H1 (cell line): Measurements from ENCODE around the gene TMEM89. TPM values are rescaled to one million over a fixed set of nuclear protein-coding genes. Genes with fewer than 3 reads are reported as not detected.
A peak's percentile ranks its signal among the peaks of the same experiment; 100 is the strongest.

Experiments
- BACH1 ChIP-seq: IDR thresholded peaks from 2 replicates; pipeline ENCODE4 v1.6.1; 2012; ENCODE audit warnings: low read length, improper control_type of control experiment
- BCL11A ChIP-seq, 2 experiments: IDR thresholded peaks; one replicate each; pipeline ENCODE4 v1.6.1; 2011; ENCODE audit warnings: low read depth in 2 of 2, low read length in 2 of 2, mild to moderate bottlenecking in 2 of 2
- BRCA1 ChIP-seq: IDR thresholded peaks from 2 replicates; pipeline ENCODE4 v1.6.1; 2012; ENCODE audit warnings: low read depth, low read length, improper control_type of control experiment
- CBX5 ChIP-seq: fragments of 300-800, 300-1000 bp; sonication (generic); IDR thresholded peaks from 2 replicates; pipeline ENCODE4 v1.7.1; 2016; ENCODE audit warnings: antibody characterized with exemption, low read length, low read depth
- CEBPB ChIP-seq: IDR thresholded peaks from 2 replicates; pipeline ENCODE4 v1.6.1; 2012; ENCODE audit warnings: low read depth, low read length
- CREB1 ChIP-seq: IDR thresholded peaks from 2 replicates; pipeline ENCODE4 v1.6.1; 2012; ENCODE audit warnings: inconsistent platforms
- EGR1 ChIP-seq: IDR thresholded peaks from 2 replicates; pipeline ENCODE4 v1.6.1; 2011; ENCODE audit warnings: low read depth, low read length, borderline replicate concordance
- EP300 ChIP-seq, 2 experiments: IDR thresholded peaks; 1 replicate in 1 of 2; 2 replicates in 1 of 2; pipeline ENCODE4 v1.6.1; 2011 to 2012; ENCODE audit warnings: low read depth in 2 of 2, low read length in 2 of 2, mild to moderate bottlenecking in 2 of 2, borderline replicate concordance in 1 of 2, inconsistent platforms in 1 of 2, moderate library complexity in 1 of 2
- EZH2 ChIP-seq: fragments of 200-600 bp; sonication (generic); IDR thresholded peaks from 2 replicates; pipeline ENCODE4 v1.7.1; 2012; ENCODE audit warnings: low read depth, mild to moderate bottlenecking, moderate library complexity, low read length, inconsistent platforms; ENCODE audit not compliant: severe bottlenecking
- GABPA ChIP-seq: IDR thresholded peaks from 2 replicates; pipeline ENCODE4 v1.6.1; 2011; ENCODE audit warnings: mild to moderate bottlenecking, low read length, moderate library complexity, borderline replicate concordance; ENCODE audit not compliant: insufficient read depth
- HDAC2 ChIP-seq, 2 experiments: fragments of 300-600 bp in 1 of 2; sonication (generic) in 1 of 2; IDR thresholded peaks; 2 replicates each; pipeline ENCODE4 v1.6.1; 2011 to 2012; ENCODE audit warnings: low read depth in 2 of 2, low read length in 2 of 2, mild to moderate bottlenecking in 2 of 2, moderate library complexity in 2 of 2, borderline replicate concordance in 1 of 2, inconsistent platforms in 1 of 2
- MAFK ChIP-seq: IDR thresholded peaks from 2 replicates; pipeline ENCODE4 v1.6.1; 2012; ENCODE audit warnings: low read depth, mild to moderate bottlenecking, improper control_type of control experiment, low read length
- NRF1 ChIP-seq: IDR thresholded peaks from 2 replicates; pipeline ENCODE4 v1.6.1; 2011; ENCODE audit warnings: mild to moderate bottlenecking, low read depth, low read length, improper control_type of control experiment
- POLR2A ChIP-seq, 2 experiments: IDR thresholded peaks; 1 replicate in 1 of 2; 2 replicates in 1 of 2; pipeline ENCODE4 v1.6.1; 2011; ENCODE audit warnings: low read depth in 2 of 2, low read length in 2 of 2, mild to moderate bottlenecking in 2 of 2; ENCODE audit errors: control extremely low read depth in 1 of 2
- POU5F1 ChIP-seq: IDR thresholded peaks from 2 replicates; pipeline ENCODE4 v1.6.1; 2011; ENCODE audit warnings: low read depth, mild to moderate bottlenecking, low read length, moderate library complexity
- RAD21 ChIP-seq, 2 experiments: IDR thresholded peaks in 1 of 2; conservative IDR thresholded peaks in 1 of 2; 2 replicates each; pipeline ENCODE4 v1.6.1; 2011; ENCODE audit warnings: low read depth in 2 of 2, low read length in 2 of 2, improper control_type of control experiment in 1 of 2, inconsistent platforms in 1 of 2, mild to moderate bottlenecking in 1 of 2, moderate library complexity in 1 of 2
- RFX5 ChIP-seq: IDR thresholded peaks from 2 replicates; pipeline ENCODE4 v1.6.1; 2011; ENCODE audit warnings: low read depth, low read length, improper control_type of control experiment, borderline replicate concordance
- SP2 ChIP-seq: IDR thresholded peaks from 2 replicates; pipeline ENCODE4 v1.6.1; 2012; ENCODE audit warnings: mild to moderate bottlenecking, low read length, inconsistent platforms
- SUZ12 ChIP-seq: fragments of 200-600 bp; sonication (generic); IDR thresholded peaks from 2 replicates; pipeline ENCODE4 v1.6.1; 2012; ENCODE audit warnings: mild to moderate bottlenecking, inconsistent platforms, low read length, moderate library complexity, mixed read lengths
- TAF1 ChIP-seq: IDR thresholded peaks from 2 replicates; pipeline ENCODE4 v1.6.1; 2011; ENCODE audit warnings: mild to moderate bottlenecking, low read depth, low read length
- TCF12 ChIP-seq: IDR thresholded peaks from 2 replicates; pipeline ENCODE4 v1.6.1; 2011; ENCODE audit warnings: low read depth, mild to moderate bottlenecking, low read length
- YY1 ChIP-seq: IDR thresholded peaks from 2 replicates; pipeline ENCODE4 v1.6.1; 2011; ENCODE audit warnings: low read depth, mild to moderate bottlenecking, low read length
- polyA plus RNA-seq, 7 experiments: library from polyadenylated mRNA; depleted of rRNA in 3 of 7; stranded (reverse) in 5 of 7; unstranded in 2 of 7; fragments of >200 nt in 5 of 7; fragments of 200-250 nt in 2 of 7; gene quantifications; 1 replicate in 5 of 7; 2 replicates in 1 of 7; 4 replicates in 1 of 7; pipeline versions ENCODE4 v1.2.1 to v1.2.3, GENCODE V29; 2011 to 2013; ENCODE audit warnings: missing spikeins in 2 of 7, mixed read lengths in 2 of 7
- total RNA-seq: library from RNA; stranded (reverse); fragmentation: NEBNext Ultra II Directional; extraction: Animal tissue kit (Norgen Biotek cat#: 25700); gene quantifications from 2 replicates; pipeline ENCODE4 v1.2.1, GENCODE V29; 2021
- TF ChIP-seq, protein P1 (sequence below): IDR thresholded peaks from 2 replicates; pipeline ENCODE4 v1.6.1; 2011; ENCODE audit warnings: low read depth, mild to moderate bottlenecking, low read length; ENCODE audit not compliant: insufficient read depth

The TMEM89 gene
- total and polyA plus RNA-seq, 2 of the 8 experiments (the other 6 are each of a cell fraction or from before 2014, with no cell fraction given), result not detected

DNA sequence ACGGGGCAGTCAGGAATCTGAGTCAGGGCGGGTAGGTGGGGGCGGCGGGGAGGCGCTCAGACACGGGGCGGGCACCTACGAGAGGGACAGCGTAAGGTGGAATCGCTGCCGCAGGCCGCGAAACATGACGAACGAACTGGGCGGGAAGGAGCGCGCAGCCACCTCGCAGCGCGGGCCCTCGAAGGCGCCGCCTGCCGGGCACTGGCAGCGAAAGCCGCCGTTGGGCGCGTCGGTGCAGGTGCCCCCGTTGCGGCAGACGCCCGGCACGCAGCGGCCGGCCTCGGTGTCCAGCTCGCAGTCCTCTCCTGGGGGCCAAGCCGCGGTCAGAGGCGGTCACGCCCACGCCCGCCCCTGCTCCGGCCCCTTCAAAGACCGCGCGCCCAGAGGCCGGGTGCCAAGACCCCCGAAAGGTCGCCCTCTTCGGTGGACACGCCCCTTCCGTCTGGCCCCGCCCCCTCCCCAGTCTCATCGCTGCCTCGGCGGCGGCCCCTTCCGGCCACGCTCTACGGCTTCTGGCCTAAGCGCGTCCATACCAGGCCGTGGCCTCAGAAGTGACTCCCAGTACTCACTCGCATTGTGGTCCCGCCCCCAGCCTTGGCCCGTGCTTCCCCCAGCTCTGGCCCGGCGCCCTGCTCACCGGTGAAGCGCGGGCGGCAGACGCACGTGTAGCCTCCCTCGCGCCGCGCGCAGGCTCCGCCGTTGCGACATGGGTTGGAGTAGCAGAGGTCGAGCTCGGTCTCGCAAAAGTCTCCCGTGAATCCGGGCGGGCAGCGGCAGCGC lies 34.7 kb upstream of the TMEM89 start (continued):
- TF ChIP-seq POU5F1, result no peak
- TF ChIP-seq SUZ12, result no peak
- TF ChIP-seq POLR2A (IDR thresholded peaks at IDR 0.05; ENCODE audit: control extremely low read depth in 1 of 2, low read depth in 2 of 2, low read length in 2 of 2), result peak in 1 of 2 experiments; percentile 76; a peak in 2 of 3 replicates
- peak; percentile 67 for TF ChIP-seq CREB1
- TF ChIP-seq EP300 (IDR thresholded peaks at IDR 0.05; ENCODE audit: borderline replicate concordance in 1 of 2, low read depth in 2 of 2, low read length in 2 of 2), result no peak
- no peak for TF ChIP-seq RFX5
- no peak for TF ChIP-seq BACH1
- no peak for TF ChIP-seq BRCA1
- no peak for TF ChIP-seq BCL11A (IDR thresholded peaks at IDR 0.05; ENCODE audit: low read depth in 2 of 2, low read length in 2 of 2)
- TF ChIP-seq HDAC2 (IDR thresholded peaks at IDR 0.05; ENCODE audit: borderline replicate concordance in 1 of 2, low read depth in 2 of 2, low read length in 2 of 2), result 0 out of 4 replicates have a peak, but pooled peaks of 1 of the 2 experiments have one; percentile 7
- no peak for TF ChIP-seq CBX5
- TF ChIP-seq CEBPB, result peak; percentile 82
- TF ChIP-seq EZH2, result no peak
- peak; percentile 26 to 48; a peak in 3 of 4 replicates for TF ChIP-seq RAD21 (IDR thresholded peaks at IDR 0.05 in 1 of 2, conservative IDR thresholded peaks at IDR 0.05 in 1 of 2; ENCODE audit: low read depth in 2 of 2, low read length in 2 of 2)
- 0 out of 2 replicates have a peak, but pooled peaks have one; percentile 36 for TF ChIP-seq GABPA
- TF ChIP-seq MAFK, result no peak
- TF ChIP-seq SP2, result no peak
- no peak for TF ChIP-seq TCF12
- TF ChIP-seq NRF1, result no peak
- TF ChIP-seq TAF1, result peak; percentile 58; the same call in 1 of the 2 replicates
- no peak for TF ChIP-seq YY1
- peak; percentile 62; the same call in 1 of the 2 replicates for TF ChIP-seq EGR1
- TF ChIP-seq, protein P1, sequence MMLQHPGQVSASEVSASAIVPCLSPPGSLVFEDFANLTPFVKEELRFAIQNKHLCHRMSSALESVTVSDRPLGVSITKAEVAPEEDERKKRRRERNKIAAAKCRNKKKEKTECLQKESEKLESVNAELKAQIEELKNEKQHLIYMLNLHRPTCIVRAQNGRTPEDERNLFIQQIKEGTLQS, result no peak
